Measurements from ENCODE around the gene TNFRSF1B. TPM values are rescaled to one million over a fixed set of nuclear protein-coding genes. Genes with fewer than 3 reads are reported as not detected.

The TNFRSF1B gene
- polyA plus RNA-seq, 1 donor (not counting 4 experiments of a cell fraction or from before 2014, with no cell fraction given), result 0.04 TPM

- no peak overlapping the region for H3K9ac ChIP-seq (ENCODE audit: control insufficient read depth, extremely low read depth, insufficient read depth, low read length)
- TF ChIP-seq EZH2 (IDR thresholded peaks at IDR 0.05; ENCODE audit: low read length), result no peak
- TF ChIP-seq CTCF (optimal IDR thresholded peaks at IDR 0.05 in 1 of 3, IDR thresholded peaks at IDR 0.05 in 1 of 3, conservative IDR thresholded peaks at IDR 0.05 in 1 of 3; ENCODE audit: extremely low read depth in 1 of 3, insufficient read depth in 2 of 3, low read length in 3 of 3), result no peak
- H3K79me2 ChIP-seq (ENCODE audit: control insufficient read depth, insufficient read depth, low read length), result no peaks in the 10 kb centered on the region
- no peaks in the 10 kb centered on the region for H4K20me1 ChIP-seq (ENCODE audit: control insufficient read depth, extremely low read depth, insufficient read depth, low read length)
- dilution Hi-C loops (cut with MboI; ENCODE audit: extremely low pct_ligation_motif_present, low sequenced_read_pairs), result no loop called here
- peaks cover 20% of the 10 kb centered on the region for H3K27me3 ChIP-seq (ENCODE audit: control insufficient read depth, extremely low read depth, insufficient read depth, low read length)
- no peak for FAIRE-seq
- no peak overlapping the region for H3K27ac ChIP-seq (ENCODE audit: control insufficient read depth, insufficient read depth, low read length)
- H3K9me3 ChIP-seq (ENCODE audit: control insufficient read depth, low read depth, low read length), result no peaks in the 10 kb centered on the region
- no peak overlapping the region for H3K4me3 ChIP-seq (ENCODE audit: control insufficient read depth in 2 of 3, extremely low read depth in 1 of 3, insufficient read depth in 2 of 3, low read depth in 1 of 3, low read length in 3 of 3)
- H3K4me2 ChIP-seq (ENCODE audit: control insufficient read depth, extremely low read depth, insufficient read depth, low read depth, low read length), result no peak overlapping the region
- no peak for DNase-seq (ENCODE audit: low read depth, low spot score)
- no peaks in the 10 kb centered on the region for H3K36me3 ChIP-seq (ENCODE audit: control insufficient read depth in 2 of 2, extremely low read depth in 1 of 2, insufficient read depth in 2 of 2, low read length in 2 of 2)
- H3K4me1 ChIP-seq (ENCODE audit: control insufficient read depth, extremely low read depth, insufficient read depth, low read length), result no peaks in the 10 kb centered on the region
- H3K9me1 ChIP-seq (ENCODE audit: control insufficient read depth, extremely low read depth, insufficient read depth, low read length), result peaks cover 3% of the 10 kb centered on the region
- no peak overlapping the region for H2AFZ ChIP-seq (ENCODE audit: control insufficient read depth, low read length)
Observed at GRCh38 chr1:12177999-12178441, 11.2 kb downstream of the TNFRSF1B start.

GRCh38 chr1:12178511-12178910 is 11.7 kb downstream of the TNFRSF1B start:
- TF ChIP-seq CTCF (optimal IDR thresholded peaks at IDR 0.05 in 1 of 3, IDR thresholded peaks at IDR 0.05 in 1 of 3, conservative IDR thresholded peaks at IDR 0.05 in 1 of 3; ENCODE audit: extremely low read depth in 1 of 3, insufficient read depth in 2 of 3, low read length in 3 of 3) (no peak), EZH2 (IDR thresholded peaks at IDR 0.05; ENCODE audit: low read length) (no peak)
- Histone ChIP-seq H2AFZ (ENCODE audit: control insufficient read depth, low read length) (no peak overlapping the region), H4K20me1 (ENCODE audit: control insufficient read depth, extremely low read depth, insufficient read depth, low read length) (no peaks in the 10 kb centered on the region), H3K36me3 (ENCODE audit: control insufficient read depth in 2 of 2, extremely low read depth in 1 of 2, insufficient read depth in 2 of 2, low read length in 2 of 2) (no peaks in the 10 kb centered on the region), H3K9me3 (ENCODE audit: control insufficient read depth, low read depth, low read length) (no peaks in the 10 kb centered on the region), H3K4me3 (ENCODE audit: control insufficient read depth in 2 of 3, extremely low read depth in 1 of 3, insufficient read depth in 2 of 3, low read depth in 1 of 3, low read length in 3 of 3) (no peak overlapping the region), H3K27ac (ENCODE audit: control insufficient read depth, insufficient read depth, low read length) (no peak overlapping the region), H3K9ac (ENCODE audit: control insufficient read depth, extremely low read depth, insufficient read depth, low read length) (no peak overlapping the region), H3K9me1 (ENCODE audit: control insufficient read depth, extremely low read depth, insufficient read depth, low read length) (no peaks in the 10 kb centered on the region), H3K27me3 (ENCODE audit: control insufficient read depth, extremely low read depth, insufficient read depth, low read length) (peaks cover 20% of the 10 kb centered on the region), H3K4me1 (ENCODE audit: control insufficient read depth, extremely low read depth, insufficient read depth, low read length) (no peaks in the 10 kb centered on the region), H3K79me2 (ENCODE audit: control insufficient read depth, insufficient read depth, low read length) (no peaks in the 10 kb centered on the region), H3K4me2 (ENCODE audit: control insufficient read depth, extremely low read depth, insufficient read depth, low read depth, low read length) (no peak overlapping the region)
- no peak for FAIRE-seq
- no peak for DNase-seq (ENCODE audit: low read depth, low spot score)
- dilution Hi-C loops (cut with MboI; ENCODE audit: extremely low pct_ligation_motif_present, low sequenced_read_pairs), result no loop called here

Measured in keratinocyte (primary cell).